PC-3 (cell line): ENCODE measurements around the gene UGCG. TPM values are rescaled to one million over a fixed set of nuclear protein-coding genes. Genes with fewer than 3 reads are reported as not detected.

Source experiments
- ATAC-seq: fragments of 200-7000 bp; cut with Tn5 transposase; 2 replicates; pipeline ENCODE4 v1.9.1; 2020; ENCODE audit warnings: mild to moderate bottlenecking, moderate library complexity
- BruUV-seq: library from RNA; stranded (reverse); fragments of 400-500 nt; replicated peaks from 2 replicates; lab custom pipeline; 2021; lab: Mats Ljungman, UMichigan
- CTCF ChIA-PET: fragments of 300-600 bp; sonication (Branson Sonifier 250); formaldehyde crosslinking; loops from one replicate; lab custom pipeline; 2022; ENCODE audit warnings: antibody characterized with exemption; lab: Charles Lee
- POLR2A ChIA-PET: fragments of 300-600 bp; sonication (Branson Sonifier 250); formaldehyde crosslinking; loops from one replicate; lab custom pipeline; 2022; ENCODE audit warnings: antibody characterized with exemption; ENCODE audit not compliant: unreplicated experiment; lab: Charles Lee
- DNase-seq: peaks from one replicate; pipeline ENCODE4 v3.0.0-alpha.2; 2015
- H2AFZ ChIP-seq: fragments of 300-600 bp; sonication (generic); 2 replicates; pipeline ENCODE4 v1.6.0; 2016; ENCODE audit warnings: antibody characterized with exemption, low read length
- H3F3A ChIP-seq: fragments of 300-600 bp; sonication (generic); one replicate; pipeline ENCODE4 v1.6.0; 2017; ENCODE audit warnings: antibody characterized with exemption, low read length, control low read depth, mild to moderate bottlenecking; ENCODE audit not compliant: unreplicated experiment
- H3K27ac ChIP-seq: fragments of 300-600 bp; sonication (generic); 2 replicates; pipeline ENCODE4 v1.5.1; 2016; ENCODE audit warnings: mild to moderate bottlenecking, low read length
- H3K27me3 ChIP-seq: fragments of 300-600 bp; sonication (generic); 2 replicates; pipeline ENCODE4 v1.6.1; 2016; ENCODE audit warnings: low read length, mixed read lengths
- H3K36me3 ChIP-seq: fragments of 300-600 bp; sonication (generic); 2 replicates; pipeline ENCODE4 v1.6.1; 2016; ENCODE audit warnings: low read depth, mixed run types, low read length, mixed read lengths
- H3K4me1 ChIP-seq: fragments of 300-600 bp; sonication (generic); 2 replicates; pipeline ENCODE4 v1.5.1; 2016; ENCODE audit warnings: low read length; ENCODE audit not compliant: insufficient read depth
- H3K4me2 ChIP-seq: fragments of 300-600 bp; sonication (generic); 2 replicates; pipeline ENCODE4 v1.6.0; 2016; ENCODE audit warnings: low read length
- H3K4me3 ChIP-seq: fragments of 300-600 bp; sonication (generic); 2 replicates; pipeline ENCODE4 v1.5.1; 2016; ENCODE audit warnings: mild to moderate bottlenecking, low read length, mixed read lengths
- H3K79me2 ChIP-seq: fragments of 300-600 bp; sonication (generic); 2 replicates; pipeline ENCODE4 v1.6.1; 2017; ENCODE audit warnings: low read length, mixed read lengths
- H3K9ac ChIP-seq: fragments of 300-600 bp; sonication (generic); 2 replicates; pipeline ENCODE4 v1.6.0; 2016; ENCODE audit warnings: mild to moderate bottlenecking, low read length
- H3K9me2 ChIP-seq: fragments of 300-600 bp; sonication (generic); replicated peaks from 2 replicates; pipeline ENCODE4 v1.6.1; 2016; ENCODE audit warnings: mixed run types, low read length, mixed read lengths
- H3K9me3 ChIP-seq: fragments of 300-600 bp; sonication (generic); 2 replicates; pipeline ENCODE4 v1.6.1; 2016; ENCODE audit warnings: low read length, mixed read lengths
- H4K20me1 ChIP-seq: fragments of 300-600 bp; sonication (generic); 2 replicates; pipeline ENCODE4 v1.6.1; 2016; ENCODE audit warnings: low read length, mixed read lengths
- CTCF ChIP-seq: fragments of 300-600 bp; sonication (generic); conservative IDR thresholded peaks from 2 replicates; pipeline ENCODE4 v1.5.1; 2017; ENCODE audit warnings: antibody characterized with exemption, low read depth, mild to moderate bottlenecking, low read length
- EZH2 ChIP-seq: fragments of 300-600 bp; sonication (generic); IDR thresholded peaks from one replicate; pipeline ENCODE4 v1.6.1; 2017; ENCODE audit warnings: antibody characterized with exemption, mild to moderate bottlenecking, low read length; ENCODE audit not compliant: unreplicated experiment
- EZH2phosphoT487 ChIP-seq: fragments of 300-600 bp; sonication (generic); IDR thresholded peaks from 2 replicates; pipeline ENCODE4 v1.6.1; 2018; ENCODE audit warnings: mild to moderate bottlenecking, antibody characterized with exemption, low read length, borderline replicate concordance
- intact Hi-C: fragments of 100-400 bp; cut with micrococcal nuclease; formaldehyde crosslinking; loops from 2 replicates; pipeline ENCODE4 v1.9.0; 2023
- total RNA-seq: library from RNA; depleted of rRNA; stranded (reverse); fragments of >200 nt; gene quantifications from 2 replicates; pipeline ENCODE4 v1.2.3, GENCODE V29; 2014

The UGCG gene
- total RNA-seq, 1 experiment from 2014 or later = 29.4 TPM

GRCh38 chr9:111876179-111876578 lies 20.4 kb upstream of the UGCG start:
- H3K4me2 ChIP-seq = no peak overlapping the region
- DNase-seq = no peak
- H3K9me2 ChIP-seq = no peaks in the 10 kb centered on the region
- no TSS peak for BruUV-seq
- no peaks in the 10 kb centered on the region for H3K27me3 ChIP-seq
- no peak for ATAC-seq
- H3K4me1 ChIP-seq = no peaks in the 10 kb centered on the region
- TF ChIP-seq CTCF (no peak), EZH2phosphoT487 (no peak), EZH2 (no peak)
- H2AFZ ChIP-seq = no peak overlapping the region
- H4K20me1 ChIP-seq = no peaks in the 10 kb centered on the region
- intact Hi-C loops = no loop called here
- ChIA-PET POLR2A (no interaction called here), CTCF (no interaction called here)
- H3K27ac ChIP-seq = no peak overlapping the region
- no peak overlapping the region for H3K4me3 ChIP-seq
- no peaks in the 10 kb centered on the region for H3K36me3 ChIP-seq
- no peaks in the 10 kb centered on the region for H3F3A ChIP-seq
- H3K9ac ChIP-seq = no peak overlapping the region
- H3K79me2 ChIP-seq = no peaks in the 10 kb centered on the region
- no peaks in the 10 kb centered on the region for H3K9me3 ChIP-seq

GRCh38 chr9:111877420-111877819 lies 19.2 kb upstream of the UGCG start:
- H3F3A ChIP-seq = no peaks in the 10 kb centered on the region
- H3K9me2 ChIP-seq = no peaks in the 10 kb centered on the region
- no peaks in the 10 kb centered on the region for H3K36me3 ChIP-seq
- H3K4me3 ChIP-seq = no peak overlapping the region
- DNase-seq = no peak
- H3K79me2 ChIP-seq = no peaks in the 10 kb centered on the region
- no peaks in the 10 kb centered on the region for H4K20me1 ChIP-seq
- H3K27me3 ChIP-seq = no peaks in the 10 kb centered on the region
- no peak overlapping the region for H2AFZ ChIP-seq
- no peaks in the 10 kb centered on the region for H3K9me3 ChIP-seq
- no peak overlapping the region for H3K4me2 ChIP-seq
- no peaks in the 10 kb centered on the region for H3K4me1 ChIP-seq
- CTCF ChIA-PET = no interaction called here
- POLR2A ChIA-PET = no interaction called here
- no TSS peak for BruUV-seq
- TF ChIP-seq CTCF (no peak), EZH2 (no peak)
- H3K27ac ChIP-seq = no peak overlapping the region
- no peak overlapping the region for H3K9ac ChIP-seq
- no peak for ATAC-seq
- intact Hi-C loops = no loop called here

- Histone ChIP-seq H3K4me3 (no peak overlapping the region), H3K27ac (no peak overlapping the region), H2AFZ (no peak overlapping the region), H3K27me3 (no peaks in the 10 kb centered on the region), H3F3A (no peaks in the 10 kb centered on the region), H3K9me2 (no peaks in the 10 kb centered on the region), H3K36me3 (no peaks in the 10 kb centered on the region), H3K79me2 (no peaks in the 10 kb centered on the region), H3K4me2 (no peak overlapping the region), H3K9ac (no peak overlapping the region), H4K20me1 (no peaks in the 10 kb centered on the region), H3K9me3 (no peaks in the 10 kb centered on the region), H3K4me1 (no peaks in the 10 kb centered on the region)
- TF ChIP-seq EZH2phosphoT487 = no peak
- no peak for TF ChIP-seq EZH2
- no peak for TF ChIP-seq CTCF
- POLR2A ChIA-PET = no interaction called here
- intact Hi-C loops = no loop called here
- CTCF ChIA-PET = no interaction called here
- no peak for ATAC-seq
- no TSS peak for BruUV-seq
- DNase-seq = no peak
Measured at GRCh38 chr9:111878946-111879345, 17.7 kb upstream of the UGCG start.
